ENCODE results near the gene ARID1B.

The ARID1B gene

DNA sequence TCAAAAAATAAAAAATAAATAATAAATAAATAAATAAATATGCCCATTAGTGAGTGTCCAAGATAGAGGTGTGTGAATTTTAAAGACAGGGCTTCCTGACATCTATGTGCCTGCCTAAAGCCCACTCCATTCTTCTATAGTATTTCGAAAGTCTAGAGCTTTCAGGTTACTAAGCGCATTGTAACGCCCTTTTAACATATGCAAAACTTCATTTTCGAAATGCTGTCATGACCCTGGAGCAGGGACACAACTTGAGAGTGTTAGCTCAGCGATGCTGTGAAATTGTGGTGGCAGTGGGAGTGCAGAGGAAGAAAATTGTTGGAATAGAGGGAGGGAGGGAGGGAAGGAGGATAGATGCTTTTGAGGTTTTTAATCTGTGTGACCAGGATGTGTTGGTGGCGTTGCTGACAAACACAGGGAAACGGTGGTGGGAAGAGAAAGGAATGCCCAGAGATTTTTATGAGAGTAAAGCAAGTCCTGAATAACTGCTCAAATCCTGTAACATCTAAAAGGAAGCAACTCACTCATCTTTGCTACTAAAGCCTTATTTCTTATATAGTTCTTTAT, 169.3 kb downstream of the ARID1B start:
- DNase-seq = no peak

DNA sequence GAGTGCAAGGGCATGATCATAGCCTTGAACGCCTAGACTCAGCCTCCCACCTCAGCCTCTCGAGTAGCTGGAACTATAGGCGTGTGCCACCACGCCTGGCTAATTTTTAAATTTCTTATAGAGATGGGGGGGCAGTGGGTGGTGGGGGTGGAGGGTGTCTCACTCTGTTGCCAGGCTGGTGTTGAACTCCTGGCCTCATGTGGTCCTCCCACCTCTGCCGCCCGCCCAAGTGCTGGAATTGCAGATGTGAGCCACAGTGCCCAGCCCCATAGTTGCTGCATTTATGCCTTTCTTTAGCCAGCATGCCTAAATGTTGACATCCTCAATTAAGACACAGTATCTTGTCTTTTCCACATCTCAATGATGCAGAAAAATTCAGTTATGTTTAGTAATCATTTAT, 171.1 kb downstream of the ARID1B start:
- DNase-seq = no peak

DNA sequence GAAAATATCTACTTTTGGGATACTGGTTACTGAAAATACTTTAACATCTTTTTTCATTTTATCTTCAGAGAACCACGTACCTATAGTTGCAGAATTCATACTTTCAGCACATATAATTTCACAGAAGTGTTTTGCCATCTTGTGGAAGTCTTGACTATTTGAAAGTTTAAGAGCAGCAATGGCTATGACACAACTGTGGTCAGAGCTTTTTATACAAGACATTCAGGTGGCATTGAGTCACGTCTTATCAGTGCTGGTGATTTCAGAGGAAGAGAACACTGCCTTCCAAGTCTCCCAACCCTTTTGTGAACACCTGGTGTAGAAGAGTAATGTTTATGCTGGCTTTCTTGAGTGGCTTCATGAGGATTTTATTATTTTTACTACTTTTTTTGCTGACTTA, 171.6 kb downstream of the ARID1B start:
- DNase-seq = no peak

DNA sequence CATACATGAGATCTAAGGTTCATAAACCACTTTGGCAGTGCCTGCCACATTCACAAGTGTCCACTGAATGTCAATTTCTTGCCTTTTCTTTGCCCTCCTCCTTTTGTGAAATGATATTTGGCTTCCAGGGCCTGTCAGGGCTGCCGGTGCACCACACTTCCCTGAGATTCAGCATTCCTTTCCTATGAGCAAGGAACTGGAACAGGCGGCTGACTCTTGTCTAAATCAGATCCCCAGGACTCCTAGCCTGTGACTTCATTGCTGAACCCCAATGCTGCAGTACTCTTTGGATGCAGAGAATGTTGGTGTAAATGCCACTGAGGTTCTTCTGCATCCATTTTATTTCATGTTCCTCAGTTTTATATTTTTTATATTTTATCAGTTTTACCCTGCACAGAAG, 172.2 kb downstream of the ARID1B start:
- DNase-seq = no peak

DNA sequence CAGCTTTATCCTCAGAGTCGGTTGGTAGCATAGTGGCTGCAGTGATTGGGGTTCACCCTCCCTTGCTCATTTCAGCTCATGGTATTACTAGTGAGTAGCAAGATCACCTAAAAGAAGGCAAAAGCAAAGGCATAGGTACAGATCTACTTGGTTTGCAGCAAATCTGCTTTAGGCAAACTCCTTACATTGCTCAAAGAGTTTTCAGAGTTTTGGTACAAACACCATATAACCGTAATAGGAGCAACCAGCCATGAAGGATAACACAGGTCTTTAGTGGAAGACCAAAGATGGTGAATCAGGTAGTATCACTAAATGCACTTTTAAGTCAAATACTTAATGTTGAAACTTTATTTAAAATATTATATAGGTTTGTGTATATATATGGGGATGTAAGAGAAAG, 172.9 kb downstream of the ARID1B start:
- no peak for DNase-seq

DNA sequence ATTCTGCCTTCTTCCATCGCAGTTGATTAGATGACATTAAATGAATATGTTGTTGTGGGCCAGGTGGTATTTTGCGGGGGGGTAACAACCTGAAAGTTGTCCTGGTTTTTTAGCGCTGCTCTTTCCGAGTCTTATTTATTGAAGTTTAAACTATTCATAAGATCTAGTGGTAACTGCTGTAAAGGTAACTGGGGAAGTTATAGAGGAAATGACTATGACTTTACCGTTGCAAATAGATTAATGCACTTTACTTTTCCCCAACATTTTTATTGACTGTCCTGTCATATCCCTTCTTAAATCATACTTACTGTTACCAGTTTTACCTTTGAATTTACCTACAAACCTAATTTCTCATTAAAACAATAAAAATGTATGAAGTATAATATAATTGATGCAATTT, 173.4 kb downstream of the ARID1B start:
- no peak for DNase-seq

DNA sequence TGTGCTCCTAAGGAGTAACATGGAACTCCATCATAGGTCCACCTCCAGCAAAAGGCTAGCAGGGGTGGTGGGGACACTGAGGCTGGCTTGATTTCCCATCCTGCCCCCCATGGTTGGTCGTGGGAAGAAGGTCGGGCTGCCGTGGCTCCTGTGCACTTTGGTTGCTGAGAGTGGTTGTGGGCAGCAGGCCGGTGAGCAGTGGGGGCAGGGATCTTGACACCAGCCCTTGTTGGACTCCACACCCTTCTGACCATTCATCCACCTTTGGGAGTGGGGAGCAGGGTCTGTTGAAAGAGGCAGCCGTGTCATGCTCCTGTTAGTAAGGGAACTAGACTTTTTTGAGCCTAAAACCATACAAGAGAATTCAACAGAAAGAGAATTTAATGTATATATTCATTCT, 175.2 kb downstream of the ARID1B start:
- DNase-seq = no peak

DNA sequence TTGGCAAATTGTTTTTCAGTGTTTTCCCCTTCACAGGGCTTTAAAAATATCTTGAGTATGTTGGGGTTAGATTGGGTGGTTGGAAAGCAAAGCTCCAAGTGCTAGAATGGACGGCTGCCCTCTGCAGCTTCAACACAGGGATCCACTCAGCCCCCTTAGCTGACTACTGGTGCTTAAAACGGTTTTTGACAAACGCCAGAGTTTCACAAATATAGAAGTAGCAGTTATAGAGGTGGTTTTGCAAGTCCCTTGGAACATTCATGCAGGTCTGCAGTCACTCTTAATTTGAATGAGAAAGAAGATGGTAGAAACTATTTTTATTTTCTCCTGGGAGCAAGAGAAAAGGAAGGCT, 175.9 kb downstream of the ARID1B start:
- DNase-seq = no peak

DNA sequence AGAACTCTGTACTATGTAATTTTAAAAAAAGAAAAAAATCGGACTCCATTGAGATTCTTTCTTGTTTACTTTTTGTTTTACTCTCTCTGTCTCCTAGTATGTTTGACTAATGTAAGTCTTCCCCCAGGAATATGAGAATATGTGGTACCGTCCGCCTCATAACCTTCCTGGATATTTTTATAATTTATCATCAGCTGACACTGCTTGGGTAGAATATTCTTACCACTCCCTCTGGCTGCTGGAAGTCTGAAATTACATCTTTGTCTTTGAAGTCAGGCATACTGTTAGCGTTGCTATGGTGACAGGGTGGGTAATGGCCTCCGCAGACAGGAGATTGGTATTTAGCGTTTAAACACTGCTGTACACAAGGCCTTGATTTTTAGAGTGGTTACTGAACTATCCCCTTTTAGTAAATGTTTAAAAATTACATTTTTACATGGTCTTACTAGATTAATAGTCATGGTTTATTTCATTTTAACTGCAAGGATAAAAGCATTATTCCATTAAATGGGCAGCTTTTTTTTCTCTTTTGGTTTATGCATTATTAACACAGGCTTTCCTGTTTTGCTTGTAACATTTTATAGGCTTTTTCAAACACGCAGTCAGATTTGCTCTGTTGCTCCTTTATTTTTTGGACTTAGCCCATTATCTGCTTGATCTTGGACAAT, 176.4 kb downstream of the ARID1B start:
- DNase-seq = no peak

DNA sequence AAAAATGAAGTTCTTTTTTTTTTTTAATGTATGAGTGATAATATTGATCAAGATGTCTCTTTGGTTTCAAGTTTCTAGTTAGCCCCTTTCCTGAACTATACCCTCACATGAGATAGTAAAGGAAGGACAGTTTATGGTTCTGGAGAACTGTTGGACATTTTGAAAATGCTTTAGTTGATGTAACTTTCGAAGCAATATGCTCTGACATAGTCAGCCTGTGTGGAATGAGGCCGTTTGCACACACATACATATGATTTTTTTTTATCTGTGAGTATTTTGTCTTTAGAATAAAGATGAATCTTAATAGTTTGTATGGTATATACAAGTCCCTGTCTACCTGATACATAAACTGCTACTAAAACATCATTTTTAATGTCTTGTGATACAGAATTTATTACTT, 177.0 kb downstream of the ARID1B start:
- DNase-seq = no peak

DNA sequence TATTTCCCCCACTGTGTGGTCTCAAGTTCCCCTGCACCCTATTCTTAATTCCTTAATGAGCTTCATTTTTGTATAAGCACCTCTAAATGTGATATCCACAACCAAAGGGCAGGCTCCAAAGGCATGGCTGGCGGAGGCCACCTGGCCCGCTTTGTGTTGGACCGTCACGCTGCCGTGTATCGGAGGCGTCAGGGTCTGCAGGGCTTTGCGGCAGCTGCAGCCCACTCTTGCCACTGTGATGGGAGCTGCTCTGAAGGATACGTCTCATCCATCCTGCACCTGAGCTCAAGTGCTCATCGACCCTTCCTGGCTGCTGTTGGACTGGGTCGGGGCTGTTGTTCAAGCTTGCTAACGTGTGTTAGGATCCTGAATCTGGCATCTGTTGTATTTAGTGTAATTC, 177.6 kb downstream of the ARID1B start:
- no peak for DNase-seq

DNA sequence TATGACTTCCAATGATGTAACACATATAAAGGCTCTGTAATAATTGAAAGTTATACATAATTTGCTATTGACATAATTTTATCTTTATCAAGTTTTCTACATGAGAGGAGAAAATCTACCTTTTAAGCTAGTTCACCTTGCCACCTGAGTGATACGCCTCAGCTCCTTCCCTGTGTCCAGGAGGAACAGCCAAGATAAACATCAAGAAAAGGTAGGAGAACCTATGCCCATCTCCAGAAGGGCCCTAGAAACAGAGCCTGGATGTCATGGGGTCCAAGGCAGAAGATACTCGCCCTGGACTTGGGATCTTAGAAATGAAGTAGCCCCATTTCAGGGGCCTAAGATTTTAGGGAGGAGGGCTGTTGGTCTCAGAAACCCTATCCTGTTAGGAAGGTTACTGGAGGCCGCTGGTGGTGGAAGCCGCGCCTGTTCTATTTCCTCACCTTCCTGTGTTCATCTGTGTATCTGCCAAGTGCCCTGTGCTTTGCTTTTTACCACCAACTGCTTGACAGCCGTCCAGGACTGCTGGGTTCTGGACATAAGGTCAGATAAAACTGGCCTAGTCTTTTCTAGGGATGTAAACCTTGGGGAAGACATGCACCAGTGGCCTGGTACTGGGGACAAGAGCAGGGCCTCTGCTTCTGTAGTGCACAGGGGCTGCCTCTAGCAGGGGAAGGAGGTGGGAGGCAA, 178.5 kb downstream of the ARID1B start:
- DNase-seq = no peak

DNA sequence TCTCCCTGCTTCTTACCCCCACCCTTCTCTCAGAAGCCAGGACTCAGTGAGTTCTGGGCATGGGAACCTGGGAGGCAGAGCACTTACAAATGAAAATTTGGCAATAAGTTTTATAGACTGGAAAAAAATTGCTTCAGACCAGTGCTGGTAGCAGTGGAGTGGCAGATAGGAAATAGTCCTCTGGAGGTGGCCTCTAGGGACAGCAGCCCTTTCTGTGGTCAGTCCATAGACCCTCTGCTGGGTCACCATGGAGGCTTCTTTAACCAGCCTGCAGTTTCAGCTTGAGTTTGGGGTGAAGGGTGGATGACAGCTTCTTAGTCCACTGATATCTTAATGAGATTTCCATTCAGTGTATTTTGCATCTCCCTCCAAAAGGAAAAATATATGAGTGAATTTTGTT, 179.1 kb downstream of the ARID1B start:
- DNase-seq = no peak

DNA sequence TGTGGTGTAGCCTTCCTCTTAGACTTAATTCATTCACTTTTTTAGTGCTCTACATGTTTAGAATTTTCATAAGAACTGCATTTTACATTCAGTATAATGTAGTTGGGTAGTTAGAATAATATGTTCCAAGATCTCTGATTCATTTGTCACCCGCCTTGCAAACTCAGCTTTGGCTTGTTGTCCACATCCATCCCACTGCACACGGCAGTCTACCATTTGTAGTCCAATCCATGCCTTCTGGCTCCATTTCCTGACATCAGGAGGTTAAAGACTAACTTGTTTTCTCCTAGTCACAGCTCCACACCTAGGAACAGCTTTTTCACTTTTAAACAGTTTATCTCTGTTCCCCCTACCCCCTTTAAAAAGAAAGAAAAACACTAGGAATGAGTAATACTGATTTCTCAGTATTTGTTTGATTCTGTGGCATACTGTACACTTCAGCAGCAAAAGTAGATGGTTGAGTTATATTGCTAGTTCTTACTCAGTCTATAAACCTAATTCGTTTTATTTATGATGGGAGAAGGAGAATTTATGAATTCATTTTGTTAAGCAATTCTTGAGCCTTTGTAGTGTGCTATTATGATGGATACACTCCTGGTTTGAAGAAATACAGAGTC, 180.9 kb downstream of the ARID1B start:
- no peak for DNase-seq

DNA sequence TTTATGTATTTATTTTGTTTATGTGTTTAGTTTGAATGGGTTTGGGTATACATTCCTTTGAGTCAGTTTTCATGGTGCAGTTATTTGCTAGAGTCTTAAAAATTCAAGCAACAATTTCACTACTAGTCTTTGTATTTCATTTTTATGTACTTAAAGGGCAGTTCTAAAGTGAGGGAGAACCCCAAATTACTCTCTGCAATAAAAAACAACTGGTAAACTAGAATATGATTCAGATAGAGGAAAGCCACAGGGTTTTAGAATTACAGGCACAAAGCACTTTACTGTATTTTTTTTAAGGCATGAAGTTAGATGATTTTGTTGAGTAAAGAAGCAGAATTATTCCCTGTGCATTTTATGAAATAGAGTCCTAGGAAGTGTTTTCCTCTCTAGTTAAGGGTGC, 183.3 kb downstream of the ARID1B start:
- DNase-seq = no peak

DNA sequence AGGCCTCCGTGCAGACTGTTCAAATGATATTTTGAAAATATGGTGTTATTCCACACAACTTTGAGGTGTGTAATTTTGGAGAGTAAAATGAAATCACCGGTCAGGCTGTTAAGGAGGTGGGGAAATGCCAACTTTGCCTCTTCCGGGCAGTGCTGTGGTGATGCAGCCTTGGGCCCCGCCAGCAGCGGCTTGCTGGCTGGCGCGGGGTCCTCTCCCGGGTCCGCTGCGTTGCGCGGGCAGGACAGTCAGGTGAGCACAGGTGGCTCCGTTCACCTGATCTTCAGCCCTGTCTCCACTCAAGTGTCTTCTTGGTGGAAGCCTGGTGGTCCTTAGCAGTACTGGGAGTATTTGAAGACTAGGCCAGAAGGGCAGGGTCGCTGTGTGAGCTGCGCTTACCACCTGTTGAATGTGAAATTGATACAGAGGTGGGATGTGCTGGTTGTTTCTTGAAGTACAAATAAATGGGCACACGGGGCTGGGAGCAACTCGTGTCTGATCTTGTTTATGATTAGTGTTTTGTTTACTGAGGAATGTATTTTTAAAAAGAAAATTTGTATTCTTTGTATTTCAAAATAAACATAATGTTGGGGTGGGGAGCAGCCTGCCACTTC, 184.2 kb downstream of the ARID1B start:
- DNase-seq = no peak

DNA sequence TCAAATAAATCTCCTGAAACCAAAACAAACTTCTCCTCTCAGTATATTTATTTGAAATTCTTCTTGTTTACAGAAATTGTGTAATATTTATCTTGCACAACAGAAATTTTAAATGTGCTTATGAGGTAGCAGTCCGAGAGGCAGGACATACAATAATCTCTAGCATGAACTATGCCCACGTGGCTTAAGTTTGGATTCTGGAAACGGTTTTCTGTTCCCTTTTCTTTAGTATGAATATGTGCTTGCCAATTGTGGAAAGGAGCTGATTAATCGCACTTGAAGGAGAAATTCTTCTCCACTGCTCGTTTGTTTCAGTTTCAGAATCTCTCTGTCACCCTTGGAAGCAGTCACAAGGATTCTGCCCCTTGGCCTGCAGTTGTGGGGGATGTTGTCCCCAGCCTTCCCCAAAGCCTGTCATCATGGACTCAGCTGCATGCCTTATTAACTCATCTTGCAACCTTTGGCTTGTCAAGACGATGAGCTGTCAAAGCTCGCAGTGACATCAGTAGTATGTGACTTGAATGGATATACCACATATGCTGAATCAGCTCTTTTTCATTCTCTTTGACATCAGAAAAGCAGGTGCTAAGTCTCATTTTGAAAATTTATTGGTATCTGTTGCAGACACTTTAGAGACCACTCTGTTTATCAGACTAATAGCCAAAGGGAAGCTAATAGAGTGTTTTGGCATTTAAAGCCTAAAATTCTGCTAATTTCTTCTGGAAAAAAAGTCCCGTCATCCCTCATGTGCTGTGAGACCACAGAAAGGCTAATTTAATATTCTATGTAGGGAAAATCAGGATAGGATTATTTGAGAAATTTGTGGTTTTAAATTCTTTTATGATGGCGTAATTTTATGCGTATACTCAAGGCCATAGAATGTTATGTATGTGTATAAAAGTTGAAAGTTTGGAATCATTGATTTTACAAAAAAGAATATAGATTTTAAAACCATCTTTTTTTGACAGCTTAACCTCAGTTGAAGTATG, 186.8 kb downstream of the ARID1B start:
- DNase-seq = no peak

DNA sequence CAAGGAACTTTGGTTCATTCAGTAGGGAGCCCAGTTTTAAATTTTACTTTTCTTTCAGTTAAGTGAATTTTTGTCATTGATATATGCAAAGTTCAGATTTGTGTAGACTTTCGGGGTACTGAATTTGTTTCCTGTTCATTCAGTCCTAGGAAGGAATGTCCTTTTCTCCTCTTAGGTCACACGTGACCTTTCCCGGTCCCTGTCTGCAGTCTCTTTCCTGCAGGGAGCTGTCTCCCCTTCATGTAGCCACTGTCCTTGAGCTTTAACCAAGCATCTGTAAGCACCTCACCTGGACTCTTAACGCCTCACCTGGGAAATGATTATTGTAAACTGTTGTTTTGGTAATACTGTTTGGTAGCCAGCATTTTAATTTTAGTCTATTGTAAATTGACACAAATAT, 190.7 kb downstream of the ARID1B start:
- DNase-seq = no peak

DNA sequence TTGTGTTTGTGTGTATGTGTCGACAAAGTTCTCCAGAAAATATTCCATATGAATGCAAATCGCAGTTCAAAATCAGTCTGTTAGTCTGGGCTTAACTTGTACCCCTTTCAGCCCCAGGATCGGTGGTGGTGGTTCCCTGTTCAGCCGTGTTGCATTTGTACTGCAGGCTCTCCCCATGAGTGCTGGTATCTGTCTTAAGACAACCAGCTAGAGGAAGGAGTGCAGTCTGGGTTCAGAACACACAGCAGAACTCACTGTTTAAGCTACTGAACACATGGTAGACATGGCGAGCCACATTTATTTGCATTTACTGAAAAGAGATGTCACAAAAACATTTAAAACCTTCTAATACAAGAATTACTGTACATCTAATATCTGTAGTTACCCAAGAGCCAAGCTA, 192.1 kb downstream of the ARID1B start:
- DNase-seq = no peak

DNA sequence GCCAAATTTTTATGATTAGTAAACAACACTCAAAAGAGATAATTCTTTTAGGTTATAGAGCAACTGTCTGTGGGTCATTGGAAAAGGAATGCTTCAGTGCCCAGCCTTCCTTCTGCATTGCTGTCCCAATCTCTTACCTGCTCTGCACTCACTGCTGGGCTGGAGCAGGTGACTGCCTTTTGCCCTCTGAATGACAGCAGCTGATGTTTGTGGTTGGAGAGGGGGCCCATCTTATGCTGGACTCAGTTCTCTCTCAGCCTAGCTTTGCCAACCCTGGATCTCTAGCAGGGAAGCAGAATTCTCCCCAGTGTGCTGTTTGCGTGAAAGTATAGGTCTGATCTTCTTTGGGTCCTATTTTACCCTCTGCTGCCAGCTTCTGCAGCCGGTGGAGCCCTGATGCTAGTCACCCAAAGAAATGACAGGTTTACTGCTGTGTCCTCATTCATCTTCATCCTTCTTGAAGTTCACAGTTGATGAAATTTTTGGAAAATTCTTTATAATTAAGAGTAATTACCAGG, 193.5 kb downstream of the ARID1B start:
- DNase-seq = no peak

DNA sequence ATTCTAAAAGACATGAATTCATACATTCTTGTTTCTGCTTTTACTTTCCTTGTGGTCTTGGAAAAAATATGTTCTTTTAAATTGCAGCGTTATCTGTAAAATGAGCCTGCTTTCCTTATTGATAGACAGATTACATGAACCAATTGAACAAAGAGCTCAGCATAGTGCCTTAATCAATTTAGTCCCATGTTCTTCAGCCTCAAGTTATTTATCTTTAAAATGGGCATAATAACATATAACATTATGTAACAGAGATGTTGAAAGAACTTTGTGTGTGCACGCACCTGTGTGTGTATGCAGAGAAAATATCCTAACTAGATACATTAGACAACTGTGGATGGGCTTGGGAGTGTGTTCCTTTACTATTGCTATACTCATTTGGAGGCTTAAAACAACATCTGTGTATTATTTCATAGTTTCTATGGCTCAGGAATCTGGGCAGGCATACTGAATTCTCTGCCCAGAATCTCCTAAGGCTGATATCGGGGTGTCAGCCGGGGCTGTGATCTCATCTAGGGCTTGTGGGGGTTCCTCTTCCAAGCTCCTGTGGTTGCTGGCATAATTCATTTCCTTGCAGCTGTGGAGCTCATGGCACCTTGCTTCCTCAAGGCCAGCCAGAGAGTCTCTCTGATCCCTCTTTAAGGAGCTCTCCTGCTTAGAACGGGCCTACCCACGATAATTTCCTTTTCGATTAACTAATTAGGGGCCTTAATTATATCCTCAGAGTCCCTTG, 194.1 kb downstream of the ARID1B start:
- DNase-seq = no peak

DNA sequence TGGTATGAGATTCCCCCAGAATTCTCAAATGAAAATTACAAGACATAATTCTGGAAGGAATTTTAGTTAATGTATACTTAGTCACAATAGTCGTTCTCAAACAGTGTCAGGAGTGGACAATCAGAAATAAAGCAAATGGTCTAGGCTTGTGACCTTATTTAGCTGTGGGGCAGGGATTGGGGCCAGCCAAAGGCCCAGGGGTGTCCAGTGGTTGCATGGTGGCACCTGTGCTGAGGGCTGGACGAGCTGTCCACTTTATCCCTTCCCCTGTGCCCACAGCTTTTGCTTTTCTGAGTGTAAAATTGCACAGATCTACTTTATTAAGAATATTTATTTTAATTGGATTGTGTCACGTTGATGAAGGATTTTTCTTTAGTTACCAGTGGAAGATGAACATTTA, 195.0 kb downstream of the ARID1B start:
- DNase-seq = no peak
